NCI-H2227 treated with DMSO at 0.1 percent for 48 hours (cell line): ENCODE results near the gene SMPD3.

Experiments
- DNase-seq: peaks from one replicate; lab custom pipeline; 2025; lab: John Stamatoyannopoulos, UW

The SMPD3 gene

GRCh38 chr16:68355447-68356248 lies 92.7 kb downstream of the SMPD3 start:
- no peak for DNase-seq

- DNase-seq = no peak
These were observed 93.5 kb downstream of the SMPD3 start for GRCh38 chr16:68354816-68355215.

- no peak for DNase-seq
These were observed 94.9 kb downstream of the SMPD3 start for GRCh38 chr16:68353366-68353765.

GRCh38 chr16:68351991-68352431 lies 96.3 kb downstream of the SMPD3 start:
- no peak for DNase-seq

- DNase-seq = no peak
These were observed 96.8 kb downstream of the SMPD3 start for GRCh38 chr16:68351463-68351862.

GRCh38 chr16:68350813-68351350 lies 97.4 kb downstream of the SMPD3 start:
- DNase-seq = no peak

GRCh38 chr16:68349838-68350410 lies 98.4 kb downstream of the SMPD3 start:
- DNase-seq = no peak

- no peak for DNase-seq
These were observed 99.5 kb downstream of the SMPD3 start for GRCh38 chr16:68348639-68349445.

- DNase-seq = no peak
These were observed 100.7 kb downstream of the SMPD3 start for GRCh38 chr16:68347605-68348004.

- DNase-seq = no peak
These were observed 101.3 kb downstream of the SMPD3 start for GRCh38 chr16:68346892-68347480.

- no peak for DNase-seq
These were observed 102.2 kb downstream of the SMPD3 start for GRCh38 chr16:68345958-68346635.

GRCh38 chr16:68345351-68345810 lies 102.9 kb downstream of the SMPD3 start:
- no peak for DNase-seq

GRCh38 chr16:68344252-68344651 lies 104.1 kb downstream of the SMPD3 start:
- no peak for DNase-seq

- no peak for DNase-seq
These were observed 105.2 kb downstream of the SMPD3 start for GRCh38 chr16:68343137-68343536.

GRCh38 chr16:68342620-68343019 lies 105.7 kb downstream of the SMPD3 start:
- DNase-seq = no peak

- no peak for DNase-seq
These were observed 109.1 kb downstream of the SMPD3 start for GRCh38 chr16:68339214-68339613.

GRCh38 chr16:68338326-68339119 lies 109.8 kb downstream of the SMPD3 start:
- DNase-seq = no peak

GRCh38 chr16:68335175-68335574 lies 113.1 kb downstream of the SMPD3 start:
- DNase-seq = no peak

GRCh38 chr16:68332411-68333121 lies 115.7 kb downstream of the SMPD3 start:
- DNase-seq = peak; percentile 35

- DNase-seq = no peak
These were observed 116.4 kb downstream of the SMPD3 start for GRCh38 chr16:68331879-68332410.
